NOMO-1 (cell line): ENCODE measurements around the gene TMEM240.
"Not testable (repeated sequence)": the region's sequence is repeated elsewhere in the genome, so short reads cannot be mapped to it uniquely, and the experiment has no call there.

Source experiments
- DNase-seq, 2 experiments: peaks; one replicate each; lab custom pipeline; 2025; ENCODE audit not compliant: unreplicated experiment in 2 of 2; lab: John Stamatoyannopoulos, UW

The TMEM240 gene

GRCh38 chr1:1527092-1527816 lies 13.2 kb downstream of the TMEM240 start:
- DNase-seq: no peak

- not testable (repeated sequence) for DNase-seq
Observed at GRCh38 chr1:1526476-1526875, 13.9 kb downstream of the TMEM240 start.

GRCh38 chr1:1524750-1525383 lies 15.6 kb downstream of the TMEM240 start:
- not testable (repeated sequence) for DNase-seq

GRCh38 chr1:1523651-1524050 lies 16.8 kb downstream of the TMEM240 start:
- not testable (repeated sequence) for DNase-seq

GRCh38 chr1:1523226-1523625 lies 17.2 kb downstream of the TMEM240 start:
- DNase-seq: not testable (repeated sequence)

GRCh38 chr1:1522536-1522935 lies 17.9 kb downstream of the TMEM240 start:
- not testable (repeated sequence) for DNase-seq

- DNase-seq: no peak
Observed at GRCh38 chr1:1521331-1521730, 19.1 kb downstream of the TMEM240 start.

- DNase-seq: not testable (repeated sequence)
Observed at GRCh38 chr1:1519805-1520505, 20.5 kb downstream of the TMEM240 start.

- DNase-seq: not testable (repeated sequence)
Observed at GRCh38 chr1:1518621-1519007, 21.8 kb downstream of the TMEM240 start.

- DNase-seq: no peak
Observed at GRCh38 chr1:1517973-1518620, 22.3 kb downstream of the TMEM240 start.

GRCh38 chr1:1516923-1517322 lies 23.5 kb downstream of the TMEM240 start:
- not testable (repeated sequence) for DNase-seq

GRCh38 chr1:1514376-1514775 lies 26.0 kb downstream of the TMEM240 start:
- DNase-seq: not testable (repeated sequence)

- DNase-seq: not testable (repeated sequence)
Observed at GRCh38 chr1:1513675-1514074, 26.7 kb downstream of the TMEM240 start.

- DNase-seq: not testable (repeated sequence)
Observed at GRCh38 chr1:1512425-1512824, 28.0 kb downstream of the TMEM240 start.

GRCh38 chr1:1511533-1512285 lies 28.7 kb downstream of the TMEM240 start, which contains the start of gene ATAD3A:
TSS of gene ATAD3A (plus strand) at chr1:1512162. CDS start at chr1:1512269, 107 bp downstream.
- DNase-seq: peak; percentile 88 to 97

- no peak for DNase-seq
Observed at GRCh38 chr1:1510912-1511532, 29.4 kb downstream of the TMEM240 start.

- not testable (repeated sequence) for DNase-seq
Observed at GRCh38 chr1:1509465-1509850, 31.0 kb downstream of the TMEM240 start.

GRCh38 chr1:1508775-1509464 lies 31.5 kb downstream of the TMEM240 start:
- DNase-seq: not testable (repeated sequence)

GRCh38 chr1:1507305-1507704 lies 33.1 kb downstream of the TMEM240 start:
- no peak for DNase-seq
